ENCODE results near the gene U2AF2.
A peak's percentile ranks its signal among the peaks of the same experiment; 100 is the strongest.

The U2AF2 gene

DNA sequence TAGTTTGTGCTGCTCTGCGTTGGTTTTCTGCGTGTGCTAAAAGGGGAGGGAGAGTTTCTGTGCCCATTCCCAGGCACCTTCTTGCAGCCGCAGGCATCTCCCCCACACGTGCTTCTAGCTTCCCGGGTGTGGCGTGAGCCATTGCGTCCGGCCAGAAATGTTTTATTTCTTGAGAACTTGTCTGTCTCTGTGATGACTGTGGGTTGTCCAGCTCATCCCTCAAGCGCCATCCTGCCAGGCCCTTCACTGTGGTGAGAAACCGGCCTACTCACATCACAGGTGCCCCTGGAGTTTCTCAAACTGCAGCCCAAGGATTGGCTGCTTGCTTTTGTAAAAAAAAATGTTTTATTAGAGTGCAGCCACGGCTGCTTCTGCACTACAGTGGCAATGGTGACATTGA is 44.4 kb downstream of the U2AF2 start:
- peaks cover 0 to 51% (median 35%) of the 10 kb centered on the region in 4 experiments for H3K36me3 ChIP-seq (ENCODE audit: control insufficient read depth in 4 of 4, insufficient read depth in 4 of 4, low read length in 3 of 4)

DNA sequence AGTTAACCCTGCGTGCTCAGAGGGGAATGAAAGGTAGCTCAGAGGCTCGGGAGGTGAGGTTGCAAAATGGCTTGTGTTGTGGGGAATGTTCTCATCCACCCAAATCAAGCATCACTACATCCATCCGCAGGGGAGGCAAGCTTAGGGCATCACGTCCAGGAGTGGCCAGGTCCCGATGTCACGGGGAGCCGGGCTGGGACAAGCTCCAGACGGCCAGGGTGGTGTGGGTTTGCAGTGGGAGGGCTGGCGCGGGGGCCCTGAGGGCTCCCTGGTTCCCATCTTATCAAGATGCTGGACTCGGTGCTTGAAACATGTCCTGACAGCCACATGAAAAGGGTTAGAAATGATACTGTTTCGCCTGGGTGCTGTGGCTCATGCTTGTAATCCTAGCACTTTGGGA is 46.0 kb downstream of the U2AF2 start:
- ChIA-PET POLR2A (no interaction called here), CTCF (interaction anchor here (1.0 to 1.6 kb wide), 2 partner anchors 10 kb away, joined by 3 read pairs; no protein-coding TSS in a partner anchor)
- no peak overlapping the region for H3K27ac ChIP-seq (ENCODE audit: insufficient read depth in 1 of 2, low read depth in 1 of 2, low read length in 2 of 2, poor library complexity in 1 of 2, severe bottlenecking in 2 of 2)
- no peaks in the 10 kb centered on the region for H3K27me3 ChIP-seq (replicated peaks in 2 of 5; ENCODE audit: control insufficient read depth in 4 of 5, insufficient read depth in 5 of 5, low read length in 4 of 5)
- no peaks in the 10 kb centered on the region for H3K9me3 ChIP-seq (ENCODE audit: control extremely low read depth in 1 of 5, control insufficient read depth in 4 of 5, insufficient read depth in 2 of 5, low read depth in 1 of 5, low read length in 4 of 5)
- 88% methylated on average over 10 of the region's 12 CpGs for WGBS (ENCODE audit: insufficient coverage)
- peaks cover 0 to 2% (median 0%) of the 10 kb centered on the region in 4 experiments for H3K4me1 ChIP-seq (ENCODE audit: control extremely low read depth in 1 of 4, control insufficient read depth in 4 of 4, insufficient read depth in 4 of 4, low read length in 3 of 4)
- no peak overlapping the region for H3K4me3 ChIP-seq (ENCODE audit: control insufficient read depth in 1 of 7, extremely low read depth in 1 of 7, insufficient read depth in 4 of 7, low read depth in 2 of 7, low read length in 6 of 7)
- peaks cover 0 to 40% (median 25%) of the 10 kb centered on the region in 4 experiments for H3K36me3 ChIP-seq (ENCODE audit: control insufficient read depth in 4 of 4, insufficient read depth in 4 of 4, low read length in 3 of 4)
- no peak for DNase-seq

More for the DNA sequence above, 44.4 kb downstream of the U2AF2 start:
- ChIA-PET POLR2A (no interaction called here), CTCF (no interaction called here)
- no peaks in the 10 kb centered on the region for H3K9me3 ChIP-seq (ENCODE audit: control extremely low read depth in 1 of 5, control insufficient read depth in 4 of 5, insufficient read depth in 2 of 5, low read depth in 1 of 5, low read length in 4 of 5)
- no peak overlapping the region for H3K27ac ChIP-seq (ENCODE audit: insufficient read depth in 1 of 2, low read depth in 1 of 2, low read length in 2 of 2, poor library complexity in 1 of 2, severe bottlenecking in 2 of 2)
- no peak overlapping the region for H3K4me3 ChIP-seq (ENCODE audit: control insufficient read depth in 1 of 7, extremely low read depth in 1 of 7, insufficient read depth in 4 of 7, low read depth in 2 of 7, low read length in 6 of 7)
- 100% methylated on average over 6 of the region's 11 CpGs for WGBS (ENCODE audit: insufficient coverage)
- DNase-seq = no peak
- H3K27me3 ChIP-seq (replicated peaks in 2 of 5; ENCODE audit: control insufficient read depth in 4 of 5, insufficient read depth in 5 of 5, low read length in 4 of 5) = no peaks in the 10 kb centered on the region
- peaks cover 0 to 2% (median 0%) of the 10 kb centered on the region in 4 experiments for H3K4me1 ChIP-seq (ENCODE audit: control extremely low read depth in 1 of 4, control insufficient read depth in 4 of 4, insufficient read depth in 4 of 4, low read length in 3 of 4)

GRCh38 chr19:55702131-55702627 is 47.3 kb downstream of the U2AF2 start:
- WGBS (ENCODE audit: insufficient coverage) = 93% methylated on average over 9 of the region's 13 CpGs
- peak; percentile 6 to 47 (median 28) for DNase-seq
- Histone ChIP-seq H3K27ac (ENCODE audit: insufficient read depth in 1 of 2, low read depth in 1 of 2, low read length in 2 of 2, poor library complexity in 1 of 2, severe bottlenecking in 2 of 2) (no peak overlapping the region), H3K4me1 (ENCODE audit: control extremely low read depth in 1 of 4, control insufficient read depth in 4 of 4, insufficient read depth in 4 of 4, low read length in 3 of 4) (peaks cover 0 to 2% (median 0%) of the 10 kb centered on the region in 4 experiments), H3K27me3 (replicated peaks in 2 of 5; ENCODE audit: control insufficient read depth in 4 of 5, insufficient read depth in 5 of 5, low read length in 4 of 5) (no peaks in the 10 kb centered on the region), H3K36me3 (ENCODE audit: control insufficient read depth in 4 of 4, insufficient read depth in 4 of 4, low read length in 3 of 4) (peaks cover 0 to 26% (median 15%) of the 10 kb centered on the region in 4 experiments), H3K9me3 (ENCODE audit: control extremely low read depth in 1 of 5, control insufficient read depth in 4 of 5, insufficient read depth in 2 of 5, low read depth in 1 of 5, low read length in 4 of 5) (no peaks in the 10 kb centered on the region), H3K4me3 (ENCODE audit: control insufficient read depth in 1 of 7, extremely low read depth in 1 of 7, insufficient read depth in 4 of 7, low read depth in 2 of 7, low read length in 6 of 7) (no peak overlapping the region)
- ChIA-PET POLR2A (no interaction called here), CTCF (interaction anchor here (1.6 kb wide), 1 partner anchor 11 kb away, joined by 3 read pairs; no protein-coding TSS in a partner anchor)

- peaks cover 0 to 4% (median 0%) of the 10 kb centered on the region in 5 experiments for H3K27me3 ChIP-seq (replicated peaks in 2 of 5; ENCODE audit: control insufficient read depth in 4 of 5, insufficient read depth in 5 of 5, low read length in 4 of 5)
- CTCF ChIA-PET = interaction anchor here (2.1 kb wide), 1 partner anchor 105 kb away, joined by 8 read pairs; no protein-coding TSS in a partner anchor
- POLR2A ChIA-PET = interaction anchor here (0.7 kb wide), 1 partner anchor 1131 kb away, joined by 3 read pairs; no protein-coding TSS in a partner anchor
- no peaks in the 10 kb centered on the region for H3K9me3 ChIP-seq (ENCODE audit: control extremely low read depth in 1 of 5, control insufficient read depth in 4 of 5, insufficient read depth in 2 of 5, low read depth in 1 of 5, low read length in 4 of 5)
- 74% methylated on average over 34 of the region's 38 CpGs for WGBS (ENCODE audit: insufficient coverage)
- peak; percentile 30 to 66 (median 52) for DNase-seq
- H3K36me3 ChIP-seq (ENCODE audit: control insufficient read depth in 4 of 4, insufficient read depth in 4 of 4, low read length in 3 of 4) = peaks cover 0 to 14% (median 8%) of the 10 kb centered on the region in 4 experiments
- H3K27ac ChIP-seq (ENCODE audit: insufficient read depth in 1 of 2, low read depth in 1 of 2, low read length in 2 of 2, poor library complexity in 1 of 2, severe bottlenecking in 2 of 2) = no peak overlapping the region
- H3K4me1 ChIP-seq (ENCODE audit: control extremely low read depth in 1 of 4, control insufficient read depth in 4 of 4, insufficient read depth in 4 of 4, low read length in 3 of 4) = peaks cover 0 to 2% (median 0%) of the 10 kb centered on the region in 4 experiments
- H3K4me3 ChIP-seq (ENCODE audit: control insufficient read depth in 1 of 7, extremely low read depth in 1 of 7, insufficient read depth in 4 of 7, low read depth in 2 of 7, low read length in 6 of 7) = no peak overlapping the region
Observed at GRCh38 chr19:55703790-55704215, 49.0 kb downstream of the U2AF2 start.

DNA sequence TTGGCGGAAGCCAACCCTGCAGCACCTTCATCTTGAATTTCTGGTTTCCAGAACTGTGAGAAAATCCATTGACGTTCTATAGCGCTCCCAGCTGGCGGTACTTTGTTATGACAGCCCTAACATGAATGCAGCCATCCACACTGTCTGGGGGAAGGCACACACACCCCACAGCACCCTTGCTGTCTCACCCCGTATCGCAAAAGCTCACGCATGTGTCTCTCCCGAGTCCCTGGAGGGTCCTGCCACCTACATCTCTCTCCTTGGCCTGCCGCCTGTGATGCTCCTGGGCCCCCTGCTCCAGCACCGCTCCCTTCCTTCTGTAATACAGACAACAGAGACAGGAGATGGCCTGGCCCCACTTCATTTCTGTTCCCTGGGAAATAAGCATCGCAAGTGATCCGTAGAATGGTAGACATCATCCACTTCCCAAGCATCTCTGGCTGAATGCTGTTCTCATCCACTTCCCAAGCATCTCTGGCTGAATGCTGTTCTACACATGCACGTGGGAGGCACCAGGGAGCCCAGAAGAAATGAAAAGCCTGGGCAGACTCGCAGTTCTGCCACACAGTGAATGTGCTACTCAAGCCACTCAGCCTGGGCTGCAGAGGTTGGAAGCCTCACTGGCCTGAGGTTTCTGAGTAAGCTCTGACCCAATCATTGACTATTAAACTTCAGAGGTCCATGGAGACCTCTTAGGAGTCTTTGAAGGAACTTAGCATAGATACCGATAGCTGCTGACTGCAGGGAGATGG is 49.8 kb downstream of the U2AF2 start:
- peaks cover 0 to 2% (median 0%) of the 10 kb centered on the region in 4 experiments for H3K4me1 ChIP-seq (ENCODE audit: control extremely low read depth in 1 of 4, control insufficient read depth in 4 of 4, insufficient read depth in 4 of 4, low read length in 3 of 4)
- ChIA-PET CTCF (interaction anchor here (2.1 kb wide), 1 partner anchor 104 kb away, joined by 8 read pairs; no protein-coding TSS in a partner anchor), POLR2A (no interaction called here)
- H3K27ac ChIP-seq (ENCODE audit: insufficient read depth in 1 of 2, low read depth in 1 of 2, low read length in 2 of 2, poor library complexity in 1 of 2, severe bottlenecking in 2 of 2) = no peak overlapping the region
- peaks cover 0 to 4% (median 0%) of the 10 kb centered on the region in 5 experiments for H3K27me3 ChIP-seq (replicated peaks in 2 of 5; ENCODE audit: control insufficient read depth in 4 of 5, insufficient read depth in 5 of 5, low read length in 4 of 5)
- H3K9me3 ChIP-seq (ENCODE audit: control extremely low read depth in 1 of 5, control insufficient read depth in 4 of 5, insufficient read depth in 2 of 5, low read depth in 1 of 5, low read length in 4 of 5) = no peaks in the 10 kb centered on the region
- no peak overlapping the region for H3K4me3 ChIP-seq (ENCODE audit: control insufficient read depth in 1 of 7, extremely low read depth in 1 of 7, insufficient read depth in 4 of 7, low read depth in 2 of 7, low read length in 6 of 7)
- peaks cover 0 to 11% (median 6%) of the 10 kb centered on the region in 4 experiments for H3K36me3 ChIP-seq (ENCODE audit: control insufficient read depth in 4 of 4, insufficient read depth in 4 of 4, low read length in 3 of 4)
- DNase-seq = peak in 1 of 3 donors; percentile 5
- 97% methylated on average over 14 of the region's 15 CpGs for WGBS (ENCODE audit: insufficient coverage)

DNA sequence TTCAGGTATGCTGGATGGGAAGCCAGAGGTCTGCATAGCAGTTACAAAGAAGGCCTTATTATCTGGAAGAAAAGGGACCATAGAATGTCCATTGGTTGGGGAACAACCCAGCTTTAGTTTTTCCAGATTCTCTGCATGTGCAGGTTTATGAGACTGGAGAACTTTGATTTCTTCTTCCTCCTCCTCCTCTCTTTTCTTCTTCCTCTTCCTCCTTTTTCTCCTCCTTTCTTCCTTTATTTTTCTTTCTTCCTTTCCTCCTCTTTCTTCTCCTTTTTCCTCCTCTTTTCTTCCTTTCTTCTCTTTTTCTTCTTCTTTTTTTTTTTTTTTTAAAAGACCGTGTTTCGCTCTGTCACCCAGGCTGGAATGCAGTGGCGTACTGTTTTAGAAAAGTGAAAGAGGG is 51.1 kb downstream of the U2AF2 start:
- POLR2A ChIA-PET = no interaction called here
- Histone ChIP-seq H3K4me3 (ENCODE audit: control insufficient read depth in 1 of 7, extremely low read depth in 1 of 7, insufficient read depth in 4 of 7, low read depth in 2 of 7, low read length in 6 of 7) (no peak overlapping the region), H3K27ac (ENCODE audit: insufficient read depth in 1 of 2, low read depth in 1 of 2, low read length in 2 of 2, poor library complexity in 1 of 2, severe bottlenecking in 2 of 2) (no peak overlapping the region), H3K36me3 (ENCODE audit: control insufficient read depth in 4 of 4, insufficient read depth in 4 of 4, low read length in 3 of 4) (peaks cover 0 to 4% (median 2%) of the 10 kb centered on the region in 4 experiments), H3K27me3 (replicated peaks in 2 of 5; ENCODE audit: control insufficient read depth in 4 of 5, insufficient read depth in 5 of 5, low read length in 4 of 5) (peaks cover 0 to 4% (median 0%) of the 10 kb centered on the region in 5 experiments), H3K4me1 (ENCODE audit: control extremely low read depth in 1 of 4, control insufficient read depth in 4 of 4, insufficient read depth in 4 of 4, low read length in 3 of 4) (peaks cover 0 to 2% (median 0%) of the 10 kb centered on the region in 4 experiments), H3K9me3 (ENCODE audit: control extremely low read depth in 1 of 5, control insufficient read depth in 4 of 5, insufficient read depth in 2 of 5, low read depth in 1 of 5, low read length in 4 of 5) (no peaks in the 10 kb centered on the region)
- no peak for DNase-seq
- CTCF ChIA-PET = no interaction called here
- 100% methylated on average over 3 of the region's 3 CpGs for WGBS (ENCODE audit: insufficient coverage)

DNA sequence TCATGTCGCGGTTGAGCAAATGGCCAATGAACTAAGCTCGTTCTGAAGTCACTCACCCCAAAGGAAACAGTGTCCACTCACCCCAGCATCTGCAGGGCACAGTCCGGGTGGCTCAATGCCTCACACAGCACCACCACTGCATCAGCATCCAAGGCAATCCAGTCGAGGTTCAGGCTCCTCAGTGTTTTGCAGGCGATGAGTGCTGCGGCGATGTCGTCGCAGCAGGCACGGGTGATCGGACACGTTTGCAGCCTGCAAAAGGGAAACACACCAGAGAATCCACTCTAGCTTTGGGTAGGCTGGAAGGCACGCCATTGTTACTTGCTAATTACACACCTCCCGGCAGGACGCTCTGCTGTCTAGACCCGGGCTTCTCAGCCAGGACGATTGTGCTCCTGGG is 56.9 kb downstream of the U2AF2 start:
- WGBS (ENCODE audit: insufficient coverage) = 84% methylated on average over 17 of the region's 18 CpGs
- Histone ChIP-seq H3K9me3 (ENCODE audit: control extremely low read depth in 1 of 5, control insufficient read depth in 4 of 5, insufficient read depth in 2 of 5, low read depth in 1 of 5, low read length in 4 of 5) (peaks cover 0 to 2% (median 0%) of the 10 kb centered on the region in 5 experiments), H3K4me3 (ENCODE audit: control insufficient read depth in 1 of 7, extremely low read depth in 1 of 7, insufficient read depth in 4 of 7, low read depth in 2 of 7, low read length in 6 of 7) (no peak overlapping the region), H3K27ac (ENCODE audit: insufficient read depth in 1 of 2, low read depth in 1 of 2, low read length in 2 of 2, poor library complexity in 1 of 2, severe bottlenecking in 2 of 2) (no peak overlapping the region), H3K27me3 (replicated peaks in 2 of 5; ENCODE audit: control insufficient read depth in 4 of 5, insufficient read depth in 5 of 5, low read length in 4 of 5) (peaks cover 0 to 9% (median 0%) of the 10 kb centered on the region in 5 experiments), H3K36me3 (ENCODE audit: control insufficient read depth in 4 of 4, insufficient read depth in 4 of 4, low read length in 3 of 4) (no peaks in the 10 kb centered on the region), H3K4me1 (ENCODE audit: control extremely low read depth in 1 of 4, control insufficient read depth in 4 of 4, insufficient read depth in 4 of 4, low read length in 3 of 4) (no peaks in the 10 kb centered on the region)
- POLR2A ChIA-PET = no interaction called here
- CTCF ChIA-PET = no interaction called here
- no peak for DNase-seq
